H1 (cell line): ENCODE results near the gene ZSCAN10. TPM values are rescaled to one million over a fixed set of nuclear protein-coding genes. Genes with fewer than 3 reads are reported as not detected.

ENCODE experiments used
- CTCF ChIA-PET: fragments of 300-600 bp; sonication (Branson Sonifier 250); formaldehyde crosslinking; loops from one replicate; lab custom pipeline; 2021; ENCODE audit not compliant: partially characterized antibody; lab: Charles Lee
- POLR2A ChIA-PET: fragments of 300-600 bp; sonication (Branson Sonifier 250); formaldehyde crosslinking; loops from one replicate; lab custom pipeline; 2021; ENCODE audit warnings: inconsistent platforms; ENCODE audit not compliant: partially characterized antibody; lab: Charles Lee
- DNase-seq, 2 experiments: peaks; one replicate each; pipeline versions ENCODE4 v3.0.0 to v3.0.0-alpha.2; 2010 to 2022; ENCODE audit warnings: low spot score in 2 of 2, low read depth in 1 of 2, mixed read lengths in 1 of 2
- FAIRE-seq: peaks from 2 replicates; lab custom pipeline; 2011; peaks lifted over from hg19 to GRCh38; lab: Jason Lieb, UNC
- H2AFZ ChIP-seq: 2 replicates; pipeline ENCODE4 v1.8.1; 2012; ENCODE audit warnings: low read length, inconsistent platforms
- H2AK5ac ChIP-seq: 2 replicates; pipeline ENCODE4 v1.6.1; 2013; ENCODE audit warnings: low read depth, low read length
- H2BK120ac ChIP-seq: replicated peaks from 2 replicates; pipeline ENCODE3; 2013; ENCODE audit warnings: low read depth, low read length, inconsistent platforms
- H2BK12ac ChIP-seq: 2 replicates; pipeline ENCODE4 v1.6.1; 2013; ENCODE audit warnings: low read depth, low read length
- H2BK15ac ChIP-seq: 2 replicates; pipeline ENCODE4 v1.6.1; 2013; ENCODE audit warnings: low read length
- H2BK20ac ChIP-seq: 2 replicates; pipeline ENCODE4 v1.6.1; 2013; ENCODE audit warnings: low read length
- H2BK5ac ChIP-seq: 2 replicates; pipeline ENCODE4 v1.6.1; 2013; ENCODE audit warnings: low read depth, low read length
- H3K14ac ChIP-seq: 2 replicates; pipeline ENCODE4 v1.6.1; 2013; ENCODE audit warnings: inconsistent platforms; ENCODE audit not compliant: insufficient read length
- H3K18ac ChIP-seq: 2 replicates; pipeline ENCODE4 v1.6.1; 2013; ENCODE audit warnings: low read length; ENCODE audit errors: extremely low read depth
- H3K23ac ChIP-seq: 2 replicates; pipeline ENCODE4 v1.6.1; 2013; ENCODE audit warnings: inconsistent platforms; ENCODE audit not compliant: insufficient read length
- H3K23me2 ChIP-seq: 2 replicates; pipeline ENCODE4 v1.6.1; 2013; ENCODE audit warnings: low read depth, low read length
- H3K27ac ChIP-seq: 2 replicates; pipeline ENCODE4 v1.6.1; 2011; ENCODE audit warnings: low read depth, low read length, inconsistent platforms
- H3K27me3 ChIP-seq, 4 experiments: replicated peaks in 1 of 4; 1 replicate in 1 of 4; 2 replicates in 3 of 4; pipeline versions ENCODE4 v1.6.1 to v1.8.1; 2011 to 2013; ENCODE audit warnings: low read length in 3 of 4, mild to moderate bottlenecking in 3 of 4, inconsistent platforms in 2 of 4, mixed read lengths in 2 of 4, moderate library complexity in 1 of 4; ENCODE audit not compliant: control insufficient read depth in 3 of 4, insufficient read depth in 3 of 4; ENCODE audit errors: extremely low read depth in 1 of 4
- H3K36me3 ChIP-seq, 4 experiments: 2 replicates each; pipeline versions ENCODE4 v1.6.1 to v1.8.1; 2011 to 2013; ENCODE audit warnings: mild to moderate bottlenecking in 4 of 4, low read length in 3 of 4, moderate library complexity in 2 of 4, control low read depth in 1 of 4, inconsistent platforms in 1 of 4; ENCODE audit not compliant: insufficient read depth in 4 of 4, control insufficient read depth in 2 of 4
- H3K4ac ChIP-seq: replicated peaks from 2 replicates; pipeline ENCODE3; 2013; ENCODE audit warnings: low read length, low read depth, mixed read lengths, inconsistent platforms; ENCODE audit not compliant: insufficient read length
- H3K4me1 ChIP-seq, 4 experiments: replicated peaks in 1 of 4; 1 replicate in 1 of 4; 2 replicates in 3 of 4; pipeline versions ENCODE4 v1.6.1 to v1.8.1; 2011 to 2013; ENCODE audit warnings: low read length in 3 of 4, inconsistent platforms in 2 of 4, mixed read lengths in 1 of 4; ENCODE audit not compliant: insufficient read depth in 4 of 4, control insufficient read depth in 3 of 4
- H3K4me2 ChIP-seq, 2 experiments: 2 replicates each; pipeline versions ENCODE4 v1.6.1 to v1.8.1; 2011 to 2013; ENCODE audit warnings: low read depth in 2 of 2, low read length in 2 of 2, control low read depth in 1 of 2, inconsistent platforms in 1 of 2, mild to moderate bottlenecking in 1 of 2; ENCODE audit not compliant: insufficient read depth in 1 of 2
- H3K4me3 ChIP-seq, 4 experiments: fragments of 200-600, 300-600 bp in 1 of 4; sonication (generic), shearing (Covaris generic), sonication (Bioruptor Twin) in 1 of 4; 2 replicates each; pipeline versions ENCODE4 v1.5.1 to v1.8.1; 2011 to 2016; ENCODE audit warnings: low read length in 4 of 4, low read depth in 3 of 4, control low read depth in 2 of 4, inconsistent platforms in 2 of 4, mild to moderate bottlenecking in 2 of 4, mixed read lengths in 1 of 4, moderate library complexity in 1 of 4; ENCODE audit not compliant: insufficient read depth in 2 of 4; ENCODE audit errors: extremely low read depth in 1 of 4
- H3K56ac ChIP-seq: replicated peaks from 2 replicates; pipeline ENCODE3; 2013; ENCODE audit warnings: low read depth, mild to moderate bottlenecking, mixed read lengths, low read length, inconsistent platforms; ENCODE audit not compliant: insufficient read length
- H3K79me1 ChIP-seq: 2 replicates; pipeline ENCODE4 v1.6.1; 2013; ENCODE audit warnings: low read depth, low read length, control low read depth
- H3K79me2 ChIP-seq, 2 experiments: 2 replicates each; pipeline versions ENCODE4 v1.6.1 to v1.8.1; 2012 to 2013; ENCODE audit warnings: low read length in 2 of 2, mild to moderate bottlenecking in 2 of 2, inconsistent platforms in 1 of 2; ENCODE audit not compliant: insufficient read depth in 2 of 2, control insufficient read depth in 1 of 2
- H3K9ac ChIP-seq, 4 experiments: replicated peaks in 1 of 4; 1 replicate in 1 of 4; 2 replicates in 3 of 4; pipeline versions ENCODE4 v1.6.1 to v1.8.1; 2011 to 2013; ENCODE audit warnings: low read depth in 3 of 4, low read length in 3 of 4, control low read depth in 2 of 4, mild to moderate bottlenecking in 2 of 4, moderate library complexity in 2 of 4, inconsistent platforms in 1 of 4; ENCODE audit errors: extremely low read depth in 1 of 4
- H3K9me3 ChIP-seq, 2 experiments: 2 replicates each; pipeline versions ENCODE4 v1.6.1 to v1.8.1; 2012 to 2013; ENCODE audit warnings: mild to moderate bottlenecking in 2 of 2, moderate library complexity in 2 of 2, control low read depth in 1 of 2, inconsistent platforms in 1 of 2, low read depth in 1 of 2, low read length in 1 of 2, mixed read lengths in 1 of 2; ENCODE audit not compliant: insufficient read depth in 2 of 2
- H4K20me1 ChIP-seq, 2 experiments: replicated peaks in 1 of 2; 2 replicates each; pipeline versions ENCODE3 to v1.8.1; 2011 to 2013; ENCODE audit warnings: inconsistent platforms in 2 of 2, low read length in 2 of 2, mild to moderate bottlenecking in 1 of 2; ENCODE audit not compliant: insufficient read depth in 2 of 2, control insufficient read depth in 1 of 2
- H4K5ac ChIP-seq: 2 replicates; pipeline ENCODE4 v1.6.1; 2013; ENCODE audit warnings: low read length, low read depth, mixed read lengths, inconsistent platforms; ENCODE audit not compliant: insufficient read length
- H4K8ac ChIP-seq: 2 replicates; pipeline ENCODE4 v1.8.0; 2013; ENCODE audit warnings: mild to moderate bottlenecking, moderate library complexity, low read length, inconsistent platforms; ENCODE audit not compliant: insufficient read depth; ENCODE audit errors: extremely low read depth
- H4K91ac ChIP-seq: replicated peaks from 2 replicates; pipeline ENCODE3; 2013; ENCODE audit warnings: low read length, mixed read lengths, inconsistent platforms; ENCODE audit not compliant: insufficient read length
- CREB1 ChIP-seq: IDR thresholded peaks from 2 replicates; pipeline ENCODE4 v1.6.1; 2012; ENCODE audit warnings: inconsistent platforms
- CTCF ChIP-seq, 3 experiments: IDR thresholded peaks; 1 replicate in 2 of 3; 2 replicates in 1 of 3; pipeline versions ENCODE4 v1.5.1 to v1.6.1; 2011; ENCODE audit warnings: low read length in 3 of 3, mild to moderate bottlenecking in 3 of 3, inconsistent platforms in 2 of 3, low read depth in 1 of 3, moderate library complexity in 1 of 3; ENCODE audit not compliant: insufficient read depth in 1 of 3; ENCODE audit errors: control extremely low read depth in 1 of 3
- HDAC6 ChIP-seq: IDR thresholded peaks from one replicate; pipeline ENCODE4 v1.7.1; 2012; ENCODE audit warnings: low read depth, mild to moderate bottlenecking, inconsistent platforms, low read length, moderate library complexity
- JUN ChIP-seq: IDR thresholded peaks from 2 replicates; pipeline ENCODE4 v1.6.1; 2011; ENCODE audit warnings: low read depth, mild to moderate bottlenecking, improper control_type of control experiment, low read length
- JUND ChIP-seq: IDR thresholded peaks from 2 replicates; pipeline ENCODE4 v1.6.1; 2011; ENCODE audit warnings: mild to moderate bottlenecking, improper control_type of control experiment, low read length
- MAX ChIP-seq: IDR thresholded peaks from 2 replicates; pipeline ENCODE4 v1.6.1; 2012; ENCODE audit warnings: inconsistent platforms
- NRF1 ChIP-seq: IDR thresholded peaks from 2 replicates; pipeline ENCODE4 v1.6.1; 2011; ENCODE audit warnings: mild to moderate bottlenecking, low read depth, low read length, improper control_type of control experiment
- WGBS, 2 experiments: shearing (Covaris generic) in 1 of 2; methylation state at CpG; one replicate each; pipeline versions ENCODE4 v1.1.6 to v1.1.7; 2013 to 2015; ENCODE audit warnings: low lambda C conversion rate in 2 of 2, mixed read lengths in 2 of 2, inconsistent platforms in 1 of 2, low coverage in 1 of 2, missing lambda C conversion rate in 1 of 2; ENCODE audit not compliant: insufficient replicate concordance in 2 of 2, insufficient coverage in 1 of 2, insufficient read length in 1 of 2; ENCODE audit errors: extremely low coverage in 1 of 2, missing lambda C conversion rate in 1 of 2; 5-methylcytosine and 5-hydroxymethylcytosine counted together
- polyA plus RNA-seq, 7 experiments: library from polyadenylated mRNA; depleted of rRNA in 3 of 7; stranded (reverse) in 5 of 7; unstranded in 2 of 7; fragments of >200 nt in 5 of 7; fragments of 200-250 nt in 2 of 7; gene quantifications; 1 replicate in 5 of 7; 2 replicates in 1 of 7; 4 replicates in 1 of 7; pipeline versions ENCODE4 v1.2.1 to v1.2.3, GENCODE V29; 2011 to 2013; ENCODE audit warnings: missing spikeins in 2 of 7, mixed read lengths in 2 of 7
- total RNA-seq: library from RNA; stranded (reverse); fragmentation: NEBNext Ultra II Directional; extraction: Animal tissue kit (Norgen Biotek cat#: 25700); gene quantifications from 2 replicates; pipeline ENCODE4 v1.2.1, GENCODE V29; 2021

ZSCAN10 gene
- total and polyA plus RNA-seq, 2 of the 8 experiments (the other 6 are each of a cell fraction or from before 2014, with no cell fraction given) = 209 to 314 TPM

- peak overlapping the region in 1 of 4 experiments; percentile 20; a peak in 2 of 7 replicates for H3K9ac ChIP-seq
- peaks cover 19% of the 10 kb centered on the region for H3K23me2 ChIP-seq
- peaks cover 0 to 3% of the 10 kb centered on the region in 2 experiments for H4K20me1 ChIP-seq
- peak overlapping the region; percentile 47 for H3K4ac ChIP-seq
- peaks cover 14 to 29% (median 18%) of the 10 kb centered on the region in 4 experiments for H3K4me1 ChIP-seq
- H3K18ac ChIP-seq = peak overlapping the region; percentile 89
- CTCF ChIA-PET = interaction anchor here (0.7 to 36.8 kb wide), 14 partner anchors 8 to 73 kb away, joined by 3 to 619 read pairs (median 8); partner anchors contain the start of genes IL32, ZNF205 and ZNF213
- no peak overlapping the region for H3K56ac ChIP-seq
- H3K4me3 ChIP-seq = peak overlapping the region in 1 of 4 experiments; percentile 30; a peak in 2 of 8 replicates
- peaks cover 3% of the 10 kb centered on the region; the same call in 1 of the 2 replicates for H3K79me1 ChIP-seq
- peak overlapping the region; percentile 32; the same call in 1 of the 2 replicates for H3K27ac ChIP-seq
- H2BK20ac ChIP-seq = peak overlapping the region; percentile 91; the same call in 1 of the 2 replicates
- WGBS, 2 experiments = 56% methylated on average over 29 of the region's 29 CpGs; no CpG with 5 or more reads in 1 of the 2 experiments
- H3K79me2 ChIP-seq = peaks cover 8 to 27% of the 10 kb centered on the region in 2 experiments; a peak in 3 of 4 replicates
- H4K5ac ChIP-seq = peak overlapping the region; percentile 44
- H2AK5ac ChIP-seq = peak overlapping the region; percentile 78; the same call in 1 of the 2 replicates
- H4K8ac ChIP-seq = 0 out of 2 replicates have a peak overlapping the region, but pooled peaks have one; percentile 29
- H4K91ac ChIP-seq = peak overlapping the region; percentile 77
- FAIRE-seq (peak; percentile 77), DNase-seq (peak in 1 of 2 experiments; percentile 68)
- H2BK15ac ChIP-seq = peak overlapping the region; percentile 34
- no peaks in the 10 kb centered on the region for H3K27me3 ChIP-seq
- H3K4me2 ChIP-seq = peak overlapping the region; percentile 7 to 82; a peak in 3 of 4 replicates
- H2BK12ac ChIP-seq = peak overlapping the region; percentile 51; the same call in 1 of the 2 replicates
- H2BK120ac ChIP-seq = peak overlapping the region; percentile 77
- H3K36me3 ChIP-seq = peaks cover 0 to 7% (median 0%) of the 10 kb centered on the region in 4 experiments; a peak in 2 of 8 replicates
- no peaks in the 10 kb centered on the region for H3K9me3 ChIP-seq
- POLR2A ChIA-PET = interaction anchor here (0.8 to 15.4 kb wide), 23 partner anchors 8 to 946 kb away, joined by 3 to 169 read pairs (median 5); partner anchors contain the start of genes HCFC1R1, IL32, THOC6 and TNFRSF12A
- no peak overlapping the region for H2AFZ ChIP-seq
- H3K14ac ChIP-seq = no peak overlapping the region
- H3K23ac ChIP-seq = no peak overlapping the region
- peak overlapping the region; percentile 95 for H2BK5ac ChIP-seq
- no peak for TF ChIP-seq NRF1
- 0 out of 2 replicates have a peak, but pooled peaks have one; percentile 12 for TF ChIP-seq MAX
- TF ChIP-seq JUND = 0 out of 2 replicates have a peak, but pooled peaks have one; percentile 9
- TF ChIP-seq CREB1 = peak; percentile 73
- TF ChIP-seq CTCF (IDR thresholded peaks at IDR 0.05; ENCODE audit: control extremely low read depth in 1 of 3, insufficient read depth in 1 of 3, low read depth in 1 of 3, low read length in 3 of 3) = peak; percentile 65 to 85 (median 69)
- no peak for TF ChIP-seq HDAC6
- 0 out of 2 replicates have a peak, but pooled peaks have one; percentile 12 for TF ChIP-seq JUN
These were observed 2.1 kb upstream of the ZSCAN10 start for GRCh38 chr16:3101018-3101840.
